Thoracic aorta (tissue), 2 donors: ENCODE measurements around the gene MIPEP. TPM values are rescaled to one million over a fixed set of nuclear protein-coding genes. Genes with fewer than 3 reads are reported as not detected.

ENCODE experiments used
- ATAC-seq: fragments of 150-250 bp; one replicate; pipeline ENCODE4 v1.8.0; 2017; ENCODE audit warnings: low read depth; ENCODE audit not compliant: insufficient number of reproducible peaks, low FRiP score
- DNase-seq: peaks from one replicate; pipeline ENCODE4 v3.0.0-alpha.2; 2020; ENCODE audit warnings: low spot score
- H3K27ac ChIP-seq, 2 donors: fragments of 200-600 bp; sonication (generic); 1 replicate in 1 of 2; 2 replicates in 1 of 2; pipeline ENCODE4 v1.5.1; 2016; ENCODE audit warnings: mild to moderate bottlenecking in 2 of 2, moderate library complexity in 2 of 2
- H3K27me3 ChIP-seq: fragments of 200-600 bp; sonication (generic); replicated peaks from 2 replicates; pipeline ENCODE4 v1.6.0; 2016; ENCODE audit warnings: mild to moderate bottlenecking; ENCODE audit not compliant: insufficient read depth
- H3K36me3 ChIP-seq: fragments of 200-600 bp; sonication (generic); one replicate; pipeline ENCODE4 v1.5.1; 2016
- H3K4me1 ChIP-seq, 2 donors: fragments of 200-600 bp; sonication (generic); 1 replicate in 1 of 2; 2 replicates in 1 of 2; pipeline versions ENCODE4 v1.5.1 to v1.6.0; 2016; ENCODE audit warnings: low read depth in 2 of 2, mild to moderate bottlenecking in 1 of 2; ENCODE audit not compliant: control insufficient read depth in 1 of 2
- H3K4me3 ChIP-seq: fragments of 200-600 bp; sonication (generic); 2 replicates; pipeline ENCODE4 v1.5.1; 2016; ENCODE audit warnings: mild to moderate bottlenecking
- H3K9me3 ChIP-seq: fragments of 200-600 bp; sonication (generic); 2 replicates; pipeline ENCODE4 v1.5.1; 2016
- CTCF ChIP-seq: fragments of 200-600 bp; sonication (generic); IDR thresholded peaks from one replicate; pipeline ENCODE4 v1.5.1; 2019; ENCODE audit warnings: antibody characterized with exemption
- total RNA-seq, 2 donors: library from RNA; depleted of rRNA; stranded (reverse); fragments of >200 nt; gene quantifications; one replicate each; pipeline versions ENCODE4 v1.1.0 to v1.2.3, GENCODE V29; 2016

The MIPEP gene
- total RNA-seq, 2 donors from 2014 or later, result 11.6 to 12.0 TPM

GRCh38 chr13:23728807-23729206 lies 160.4 kb downstream of the MIPEP start:
- TF ChIP-seq CTCF, result no peak
- ATAC-seq (no peak), DNase-seq (no peak)
- H3K36me3 ChIP-seq, result peaks cover 4% of the 10 kb centered on the region
- no peak overlapping the region for H3K4me3 ChIP-seq
- no peak overlapping the region for H3K27ac ChIP-seq
- no peaks in the 10 kb centered on the region for H3K27me3 ChIP-seq
- no peaks in the 10 kb centered on the region for H3K9me3 ChIP-seq
- peaks cover 7 to 20% of the 10 kb centered on the region in 2 donors for H3K4me1 ChIP-seq

GRCh38 chr13:23725922-23726321 lies 163.3 kb downstream of the MIPEP start:
- H3K4me1 ChIP-seq, result peaks cover 7 to 29% of the 10 kb centered on the region in 2 donors
- ATAC-seq (peak; percentile 57), DNase-seq (no peak)
- H3K27me3 ChIP-seq, result no peaks in the 10 kb centered on the region
- no peaks in the 10 kb centered on the region for H3K9me3 ChIP-seq
- H3K36me3 ChIP-seq, result peaks cover 4% of the 10 kb centered on the region
- no peak for TF ChIP-seq CTCF
- peak overlapping the region; percentile 71 to 78 for H3K27ac ChIP-seq
- no peak overlapping the region for H3K4me3 ChIP-seq

GRCh38 chr13:23724196-23724970 lies 164.8 kb downstream of the MIPEP start:
- Histone ChIP-seq H3K27ac (peak overlapping the region; percentile 25 to 34), H3K4me1 (peaks cover 7 to 29% of the 10 kb centered on the region in 2 donors), H3K9me3 (no peaks in the 10 kb centered on the region), H3K4me3 (no peak overlapping the region), H3K27me3 (no peaks in the 10 kb centered on the region), H3K36me3 (peaks cover 4% of the 10 kb centered on the region)
- DNase-seq (no peak), ATAC-seq (no peak)
- TF ChIP-seq CTCF, result no peak

- DNase-seq, result no peak
- H3K27ac ChIP-seq, result peak overlapping the region; percentile 25 to 34
- H3K27me3 ChIP-seq, result no peaks in the 10 kb centered on the region
- H3K4me1 ChIP-seq, result peaks cover 7 to 29% of the 10 kb centered on the region in 2 donors
- TF ChIP-seq CTCF, result no peak
- H3K9me3 ChIP-seq, result no peaks in the 10 kb centered on the region
- H3K36me3 ChIP-seq, result peaks cover under 1% of the 10 kb centered on the region
- no peak for ATAC-seq
- no peak overlapping the region for H3K4me3 ChIP-seq
Observed at GRCh38 chr13:23723471-23723870, 165.7 kb downstream of the MIPEP start.

GRCh38 chr13:23722726-23723453 lies 166.3 kb downstream of the MIPEP start:
- no peak for DNase-seq
- Histone ChIP-seq H3K36me3 (no peaks in the 10 kb centered on the region), H3K27ac (peak overlapping the region; percentile 25 to 34), H3K9me3 (no peaks in the 10 kb centered on the region), H3K27me3 (no peaks in the 10 kb centered on the region), H3K4me3 (no peak overlapping the region), H3K4me1 (peaks cover 7 to 29% of the 10 kb centered on the region in 2 donors)
- ATAC-seq, result no peak
- no peak for TF ChIP-seq CTCF
